Smooth muscle cell (in vitro differentiated cells): Measurements from ENCODE around the gene CDH23. TPM values are rescaled to one million over a fixed set of nuclear protein-coding genes. Genes with fewer than 3 reads are reported as not detected.
A peak's percentile ranks its signal among the peaks of the same experiment; 100 is the strongest.

Experiments used
- DNase-seq: peaks from one replicate; lab custom pipeline; 2025; ENCODE audit not compliant: unreplicated experiment; lab: John Stamatoyannopoulos, UW
- H2AFZ ChIP-seq: fragments of 200-600 bp; sonication (generic); 2 replicates; pipeline ENCODE4 v1.6.0; 2016; ENCODE audit warnings: antibody characterized with exemption, low read depth, mild to moderate bottlenecking
- H3F3A ChIP-seq: fragments of 200-600 bp; sonication (generic); 2 replicates; pipeline ENCODE4 v1.6.0; 2017; ENCODE audit warnings: antibody characterized with exemption, low read depth
- H3K27ac ChIP-seq: fragments of 200-600 bp; sonication (generic); 2 replicates; pipeline ENCODE4 v1.5.1; 2016; ENCODE audit warnings: low read depth, mild to moderate bottlenecking
- H3K27me3 ChIP-seq: fragments of 200-600 bp; sonication (generic); 2 replicates; pipeline ENCODE4 v1.6.1; 2016; ENCODE audit warnings: low read depth, mild to moderate bottlenecking
- H3K36me3 ChIP-seq: fragments of 200-600 bp; sonication (generic); 2 replicates; pipeline ENCODE4 v1.5.1; 2016; ENCODE audit warnings: low read depth
- H3K4me1 ChIP-seq: fragments of 200-600 bp; sonication (generic); 2 replicates; pipeline ENCODE4 v1.5.1; 2016; ENCODE audit warnings: low read depth
- H3K4me2 ChIP-seq: fragments of 200-600 bp; sonication (generic); 2 replicates; pipeline ENCODE4 v1.6.0; 2016; ENCODE audit warnings: mild to moderate bottlenecking
- H3K4me3 ChIP-seq: fragments of 200-600 bp; sonication (generic); 2 replicates; pipeline ENCODE4 v1.5.1; 2016; ENCODE audit warnings: mild to moderate bottlenecking
- H3K79me2 ChIP-seq: fragments of 200-600 bp; sonication (generic); 2 replicates; pipeline ENCODE4 v1.6.0; 2016; ENCODE audit warnings: low read depth, mild to moderate bottlenecking
- H3K9ac ChIP-seq: fragments of 200-600 bp; sonication (generic); 2 replicates; pipeline ENCODE4 v1.6.0; 2016; ENCODE audit warnings: low read depth
- H3K9me3 ChIP-seq: fragments of 200-600 bp; sonication (generic); replicated peaks from 2 replicates; pipeline ENCODE4 v1.5.1; 2016; ENCODE audit warnings: low read depth
- H4K20me1 ChIP-seq: fragments of 200-600 bp; sonication (generic); 2 replicates; pipeline ENCODE4 v1.6.0; 2016; ENCODE audit warnings: low read depth
- CTCF ChIP-seq: fragments of 200-600 bp; sonication (generic); IDR thresholded peaks from 2 replicates; pipeline ENCODE4 v1.5.1; 2017; ENCODE audit warnings: borderline replicate concordance, mild to moderate bottlenecking, antibody characterized with exemption; ENCODE audit not compliant: insufficient read depth, poor library complexity, severe bottlenecking
- WGBS: methylation state at CpG from one replicate; pipeline ENCODE4 v1.1.7; 2016; ENCODE audit warnings: low lambda C conversion rate; 5-methylcytosine and 5-hydroxymethylcytosine counted together
- polyA plus RNA-seq: library from polyadenylated mRNA; unstranded; fragments of >200 nt; fragmentation: Nextera tagmentation; extraction: Ambion mirVana; gene quantifications from 2 replicates; pipeline ENCODE4 v1.2.1, GENCODE V29; 2016
- total RNA-seq: library from RNA; depleted of rRNA; stranded (reverse); fragments of >200 nt; gene quantifications from 2 replicates; pipeline ENCODE4 v1.2.3, GENCODE V29; 2014

CDH23 gene
- total and polyA plus RNA-seq, 2 experiments from 2014 or later, result 0.99 to 2.5 TPM

GRCh38 chr10:71856619-71857018 lies 459.9 kb downstream of the CDH23 start:
- Histone ChIP-seq H3K79me2 (no peaks in the 10 kb centered on the region), H3F3A (peaks cover 7% of the 10 kb centered on the region), H2AFZ (no peak overlapping the region), H3K4me2 (no peak overlapping the region), H3K9me3 (no peaks in the 10 kb centered on the region), H3K4me3 (no peak overlapping the region), H3K36me3 (no peaks in the 10 kb centered on the region), H3K4me1 (peaks cover 12% of the 10 kb centered on the region), H3K27ac (no peak overlapping the region), H4K20me1 (no peaks in the 10 kb centered on the region), H3K9ac (no peak overlapping the region), H3K27me3 (no peaks in the 10 kb centered on the region)
- no peak for DNase-seq
- no peak for TF ChIP-seq CTCF
- 95% methylated on average over 4 of the region's 4 CpGs for WGBS

- peaks cover 12% of the 10 kb centered on the region for H3K4me1 ChIP-seq
- H2AFZ ChIP-seq, result no peak overlapping the region
- DNase-seq, result no peak
- H3F3A ChIP-seq, result peaks cover 7% of the 10 kb centered on the region
- H3K4me3 ChIP-seq, result no peak overlapping the region
- H4K20me1 ChIP-seq, result no peaks in the 10 kb centered on the region
- H3K36me3 ChIP-seq, result no peaks in the 10 kb centered on the region
- H3K27me3 ChIP-seq, result no peaks in the 10 kb centered on the region
- no peak overlapping the region for H3K9ac ChIP-seq
- no peaks in the 10 kb centered on the region for H3K79me2 ChIP-seq
- H3K4me2 ChIP-seq, result no peak overlapping the region
- TF ChIP-seq CTCF, result no peak
- H3K9me3 ChIP-seq, result no peaks in the 10 kb centered on the region
- 94% methylated on average over 12 of the region's 12 CpGs for WGBS
- H3K27ac ChIP-seq, result no peak overlapping the region
Measured at GRCh38 chr10:71857934-71858890, 461.5 kb downstream of the CDH23 start.

- no peaks in the 10 kb centered on the region for H3K27me3 ChIP-seq
- no peak overlapping the region for H3K4me3 ChIP-seq
- H2AFZ ChIP-seq, result no peak overlapping the region
- peak overlapping the region; percentile 98 for H3K27ac ChIP-seq
- peak overlapping the region; percentile 86 for H3K9ac ChIP-seq
- 36% methylated on average over 11 of the region's 11 CpGs for WGBS
- no peaks in the 10 kb centered on the region for H3K79me2 ChIP-seq
- no peaks in the 10 kb centered on the region for H4K20me1 ChIP-seq
- TF ChIP-seq CTCF, result no peak
- peaks cover 12% of the 10 kb centered on the region for H3K4me1 ChIP-seq
- peaks cover 7% of the 10 kb centered on the region for H3F3A ChIP-seq
- no peaks in the 10 kb centered on the region for H3K36me3 ChIP-seq
- peak overlapping the region; percentile 55 for H3K4me2 ChIP-seq
- H3K9me3 ChIP-seq, result no peaks in the 10 kb centered on the region
- peak; percentile 68 for DNase-seq
Measured at GRCh38 chr10:71860243-71861029, 463.7 kb downstream of the CDH23 start.
